AG09319 (cell line): ENCODE measurements around the gene FIZ1.
"Not testable (repeated sequence)": the region's sequence is repeated elsewhere in the genome, so short reads cannot be mapped to it uniquely, and the experiment has no call there.

Experiments
- DNase-seq: peaks from one replicate; pipeline ENCODE4 v3.0.0-alpha.2; 2010; ENCODE audit warnings: low read depth; ENCODE audit errors: extremely low read depth
- TF ChIP-seq, protein P1 (sequence below): IDR thresholded peaks from 2 replicates; pipeline ENCODE4 v1.5.1; 2011; ENCODE audit warnings: low read depth, mild to moderate bottlenecking, inconsistent platforms, low read length, moderate library complexity

FIZ1 gene

DNA sequence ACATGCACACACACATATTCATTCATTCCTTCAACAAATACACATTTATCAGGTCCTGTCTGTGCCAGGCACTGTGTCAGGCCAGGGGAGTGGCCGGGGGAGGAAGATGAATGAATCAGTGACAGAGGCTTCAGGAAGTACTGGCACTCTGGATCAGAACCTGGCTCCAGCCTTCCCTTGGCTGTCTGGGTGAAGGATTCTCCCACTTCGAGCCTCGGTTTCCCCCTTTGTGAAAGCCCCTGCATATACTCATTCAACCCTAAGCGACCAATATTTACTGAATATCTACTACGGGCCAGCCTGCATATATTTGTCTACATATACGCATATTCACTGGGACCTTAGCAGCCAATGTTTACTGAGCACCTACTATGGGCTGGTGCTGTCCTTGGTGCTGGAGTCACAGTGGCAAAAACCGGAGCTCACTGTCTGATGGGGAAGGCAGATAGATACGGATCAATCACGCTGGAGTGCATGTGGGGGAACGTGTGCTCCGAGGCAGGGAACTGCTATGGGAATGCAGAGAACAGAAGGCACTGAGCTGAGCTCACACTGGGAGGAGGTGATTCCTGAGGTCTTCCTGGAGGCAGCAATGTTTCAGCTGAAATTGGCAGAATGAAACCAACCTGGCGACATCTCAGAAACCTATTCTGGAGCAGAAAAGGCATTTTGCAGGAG is 18.0 kb downstream of the FIZ1 start:
- DNase-seq: no peak

DNA sequence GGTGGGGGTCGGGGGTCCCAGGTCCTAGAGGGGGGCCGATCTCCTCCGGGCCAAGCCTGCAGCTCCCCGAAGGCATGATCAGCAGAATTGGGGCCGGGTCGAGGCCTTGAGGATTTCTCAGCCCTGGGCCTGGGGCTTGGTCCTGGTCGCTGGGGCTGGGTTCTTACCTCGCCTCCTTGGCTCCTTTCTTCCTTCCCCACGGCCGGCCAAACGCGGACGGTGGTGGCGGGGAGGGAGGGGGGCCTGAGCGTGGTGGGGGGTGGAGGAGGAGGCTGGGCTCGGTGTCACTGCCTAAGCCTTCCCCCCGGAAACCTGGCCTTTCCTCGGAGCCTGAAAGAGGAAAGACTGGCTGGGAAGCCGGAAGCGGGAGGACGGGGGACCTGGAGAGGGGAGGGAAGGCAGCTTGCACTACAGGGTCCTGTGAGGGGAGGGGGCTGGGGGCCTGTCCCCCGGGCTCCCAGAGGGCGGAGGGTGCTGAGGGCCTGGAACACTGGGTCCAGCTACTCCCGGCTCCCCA is 18.6 kb downstream of the FIZ1 start, which contains the start of gene ZNF579:
TSS of gene ZNF579 (minus strand) at position 221 of the 517 bp plus-strand sequence. CDS start 1,209 bp downstream, outside the sequence.
- TF ChIP-seq, protein P1, sequence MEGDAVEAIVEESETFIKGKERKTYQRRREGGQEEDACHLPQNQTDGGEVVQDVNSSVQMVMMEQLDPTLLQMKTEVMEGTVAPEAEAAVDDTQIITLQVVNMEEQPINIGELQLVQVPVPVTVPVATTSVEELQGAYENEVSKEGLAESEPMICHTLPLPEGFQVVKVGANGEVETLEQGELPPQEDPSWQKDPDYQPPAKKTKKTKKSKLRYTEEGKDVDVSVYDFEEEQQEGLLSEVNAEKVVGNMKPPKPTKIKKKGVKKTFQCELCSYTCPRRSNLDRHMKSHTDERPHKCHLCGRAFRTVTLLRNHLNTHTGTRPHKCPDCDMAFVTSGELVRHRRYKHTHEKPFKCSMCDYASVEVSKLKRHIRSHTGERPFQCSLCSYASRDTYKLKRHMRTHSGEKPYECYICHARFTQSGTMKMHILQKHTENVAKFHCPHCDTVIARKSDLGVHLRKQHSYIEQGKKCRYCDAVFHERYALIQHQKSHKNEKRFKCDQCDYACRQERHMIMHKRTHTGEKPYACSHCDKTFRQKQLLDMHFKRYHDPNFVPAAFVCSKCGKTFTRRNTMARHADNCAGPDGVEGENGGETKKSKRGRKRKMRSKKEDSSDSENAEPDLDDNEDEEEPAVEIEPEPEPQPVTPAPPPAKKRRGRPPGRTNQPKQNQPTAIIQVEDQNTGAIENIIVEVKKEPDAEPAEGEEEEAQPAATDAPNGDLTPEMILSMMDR: no peak
- peak; percentile 76 for DNase-seq

More for the DNA sequence above, 18.0 kb downstream of the FIZ1 start:
- TF ChIP-seq, protein P1: no peak

DNA sequence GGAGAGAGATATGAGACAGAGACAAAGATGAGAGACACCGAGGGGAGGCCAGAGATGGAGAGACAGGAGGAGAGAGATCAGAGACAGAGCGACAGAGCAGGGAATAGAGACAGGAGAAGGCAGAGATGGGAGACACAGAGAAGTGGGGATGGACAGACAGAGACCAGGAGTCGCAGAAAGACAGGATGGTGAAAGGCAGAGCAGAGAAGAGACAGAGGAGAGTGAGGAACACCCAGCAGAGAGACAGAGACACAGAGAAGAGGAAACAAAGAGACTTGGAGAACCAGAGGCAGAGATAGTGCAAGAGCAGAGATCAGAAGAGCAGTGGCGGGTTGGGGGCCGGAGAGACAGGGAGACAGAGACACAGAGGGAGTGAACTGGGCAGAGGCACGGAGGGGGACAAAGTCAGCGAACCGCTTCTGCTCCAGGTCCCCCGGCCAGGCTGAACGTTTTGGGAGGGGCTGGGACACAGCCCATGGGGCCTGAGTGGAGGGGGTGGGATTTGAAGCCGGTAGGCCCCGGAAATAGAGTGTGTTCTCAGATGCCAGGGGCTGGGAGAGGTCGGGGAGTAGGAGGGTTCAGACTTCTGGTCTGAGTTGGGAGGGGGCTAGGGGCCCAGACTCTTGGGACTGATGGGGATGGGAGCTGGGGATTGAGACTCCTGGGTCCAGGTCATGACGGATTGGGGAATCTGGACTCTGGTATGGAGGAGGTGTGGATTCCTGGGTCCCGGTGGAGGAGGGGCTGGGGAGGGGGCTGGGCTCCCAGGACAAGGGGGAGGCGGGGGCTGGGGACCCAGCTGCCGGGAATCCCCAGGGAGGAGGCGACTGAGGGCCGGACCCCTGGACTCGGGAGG is 19.3 kb downstream of the FIZ1 start:
- no peak for DNase-seq

DNA sequence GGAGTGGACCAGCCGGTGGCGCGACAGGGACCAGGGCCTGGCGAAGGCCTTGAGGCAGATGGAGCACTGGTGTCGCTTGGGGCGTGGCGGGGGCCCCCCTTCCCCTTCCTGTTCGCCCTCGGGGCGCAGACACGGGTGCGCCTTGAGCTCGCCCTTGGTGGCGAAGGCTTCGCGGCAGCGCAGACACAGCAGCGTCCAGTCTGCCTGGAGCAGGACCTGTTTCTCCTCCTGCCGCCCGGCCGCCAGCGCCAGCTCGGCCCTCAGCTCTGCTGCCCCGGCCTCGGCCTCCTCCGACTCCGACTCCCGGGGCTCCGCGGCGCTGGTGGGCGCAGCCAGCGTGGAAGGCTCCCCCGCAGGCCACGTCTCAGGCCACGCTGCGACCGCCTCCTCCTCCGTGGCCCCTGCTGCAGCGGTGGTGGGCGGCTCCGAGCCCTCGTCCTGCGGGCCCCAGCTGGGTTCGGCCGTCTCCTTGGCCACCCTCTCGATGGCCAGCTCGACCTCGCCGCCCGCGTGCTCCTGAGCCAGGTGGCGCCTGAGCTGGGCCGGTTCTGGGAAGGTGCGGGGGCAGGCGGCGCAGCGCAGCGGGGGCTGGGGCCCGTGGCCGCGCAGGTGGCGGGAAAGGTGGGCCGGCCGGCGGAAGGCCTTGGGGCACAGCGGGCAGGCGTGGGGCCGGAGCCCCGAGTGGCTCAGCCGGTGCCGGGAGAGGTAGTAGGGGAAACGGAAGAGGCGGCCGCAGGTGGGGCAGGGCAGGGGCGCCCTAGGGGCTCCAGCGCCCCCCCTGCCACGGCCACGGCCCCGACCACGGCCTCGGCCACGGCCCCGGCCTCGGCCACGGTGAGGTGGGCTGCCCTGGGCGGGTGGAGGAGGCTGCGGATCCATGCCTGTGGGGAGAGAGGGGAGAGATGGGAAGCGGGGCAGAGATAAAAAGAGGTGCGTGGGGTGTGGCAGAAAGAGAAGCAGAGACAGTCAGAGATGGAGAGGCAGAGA is 20.3 kb downstream of the FIZ1 start:
- DNase-seq: no peak
- TF ChIP-seq, protein P1: no peak

More for the DNA sequence above, 19.3 kb downstream of the FIZ1 start:
- TF ChIP-seq, protein P1: no peak

DNA sequence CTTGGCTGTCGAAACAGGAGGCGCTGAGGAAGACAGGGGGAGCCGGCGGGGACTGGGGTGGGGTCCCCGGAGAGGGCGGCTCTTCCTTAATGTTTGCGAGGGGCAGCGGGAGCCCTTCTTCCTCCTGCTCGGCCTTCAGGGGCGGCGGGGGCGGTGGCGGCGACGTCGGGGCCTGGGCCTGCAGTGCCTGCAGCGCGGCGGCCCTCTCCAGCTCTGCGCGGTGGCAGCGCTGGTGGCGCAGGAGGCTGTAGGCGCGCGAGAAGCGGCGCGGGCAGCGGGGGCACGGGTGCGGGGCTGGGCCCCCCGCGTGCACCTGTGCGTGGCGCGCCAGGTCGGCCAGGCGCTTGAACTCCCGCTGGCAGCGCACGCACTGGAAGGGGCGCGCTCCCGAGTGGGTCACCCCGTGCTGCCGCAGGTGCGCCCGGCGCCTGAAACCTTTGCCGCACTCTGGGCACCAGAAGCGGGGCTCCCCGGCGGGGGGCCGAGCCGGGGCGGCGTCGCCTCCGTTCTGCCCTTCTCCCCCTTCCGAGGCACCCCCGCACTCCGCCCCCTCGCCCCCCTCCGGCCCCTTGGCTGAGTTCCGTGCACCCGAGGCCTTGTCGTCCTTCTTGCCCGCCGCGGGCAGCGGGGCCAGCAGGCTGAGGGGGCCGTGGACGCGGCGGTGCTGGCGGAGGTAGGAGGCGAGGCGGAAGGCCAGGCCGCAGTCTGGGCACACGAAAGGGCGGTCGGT is 21.1 kb downstream of the FIZ1 start:
- TF ChIP-seq, protein P1: no peak
- no peak for DNase-seq

DNA sequence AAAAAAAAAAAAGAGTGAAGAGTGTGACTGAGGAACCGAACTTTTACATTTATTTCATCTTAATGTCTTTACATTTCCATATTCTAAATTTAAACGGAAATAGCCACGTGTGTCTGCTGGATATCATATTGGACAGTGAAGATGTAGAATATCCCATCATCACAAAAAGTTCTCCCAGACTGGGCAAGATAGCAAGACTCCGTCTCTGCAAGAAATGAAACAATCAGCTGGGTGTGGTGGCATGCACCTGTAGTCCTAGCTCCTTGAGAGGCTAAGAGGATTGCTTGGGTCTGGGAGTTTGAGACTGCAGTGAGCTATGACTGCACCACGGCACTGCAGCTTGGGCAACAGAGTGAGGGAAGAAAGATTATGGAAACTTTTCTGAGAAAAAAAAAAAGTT is 22.6 kb downstream of the FIZ1 start:
- TF ChIP-seq, protein P1: no peak
- DNase-seq: no peak

DNA sequence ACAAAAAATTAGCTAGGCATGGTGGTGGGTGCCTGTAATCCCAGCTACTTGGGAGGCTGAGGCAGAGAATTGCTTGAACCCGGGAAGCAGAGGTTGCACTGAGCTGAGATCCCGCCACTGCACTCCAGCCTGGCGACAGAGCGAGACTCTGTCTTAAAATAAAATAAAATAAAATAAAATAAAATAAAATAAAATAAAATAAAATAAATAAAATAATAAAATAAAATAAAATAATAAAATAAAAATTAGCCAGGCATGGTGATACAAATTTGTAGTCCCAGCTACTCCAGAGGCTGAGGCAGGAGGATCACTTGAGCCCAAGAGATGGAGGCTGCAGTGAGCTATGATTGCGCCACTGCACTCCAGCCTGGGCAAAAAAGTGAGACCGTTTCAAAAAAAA is 25.4 kb downstream of the FIZ1 start:
- DNase-seq: not testable (repeated sequence)

DNA sequence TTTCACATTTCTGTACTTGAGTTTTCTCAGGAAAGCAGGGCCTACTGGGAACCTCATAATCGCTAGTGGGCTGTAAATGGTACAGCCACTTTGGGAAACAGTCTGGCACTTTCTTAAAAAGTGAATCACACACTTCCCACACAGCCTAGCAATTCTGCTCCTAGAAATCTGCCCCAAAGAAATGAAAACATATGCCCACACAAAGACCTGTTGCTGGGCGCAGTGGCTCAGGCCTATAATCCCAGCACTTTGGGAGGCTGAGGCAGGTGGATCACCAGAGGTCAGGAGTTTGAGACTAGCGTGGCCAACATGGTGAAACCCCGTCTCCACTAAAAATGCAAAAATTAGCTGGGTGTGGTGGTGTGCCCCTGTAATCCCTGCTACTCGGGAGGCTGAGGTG is 29.8 kb downstream of the FIZ1 start:
- not testable (repeated sequence) for DNase-seq
